ENCODE results near the gene LAMC3.

- TF ChIP-seq EZH2 (IDR thresholded peaks at IDR 0.05; ENCODE audit: borderline replicate concordance) (no peak), CTCF (IDR thresholded peaks at IDR 0.05; ENCODE audit: poor library complexity) (no peak), EZH2phosphoT487 (IDR thresholded peaks at IDR 0.05; ENCODE audit: low read depth, severe bottlenecking, unreplicated experiment) (no peak)
Measured at GRCh38 chr9:130963916-130964315, 45.1 kb upstream of the LAMC3 start.
